SK-N-MC (cell line): ENCODE results near the gene CRACDL.

Experiments used
- EZH2 ChIP-seq: fragments of 200-600 bp; sonication (generic); IDR thresholded peaks from one replicate; pipeline ENCODE4 v1.6.1; 2017; ENCODE audit warnings: antibody characterized with exemption
- POLR2AphosphoS5 ChIP-seq: IDR thresholded peaks from 2 replicates; pipeline ENCODE4 v1.6.1; 2012; ENCODE audit warnings: mild to moderate bottlenecking, low read depth, low read length, borderline replicate concordance

GRCh38 chr2:98828369-98828744 is 107.7 kb downstream of the CRACDL start:
- TF ChIP-seq EZH2, result no peak
- no peak for TF ChIP-seq POLR2AphosphoS5
